22Rv1 (cell line): ENCODE data around the gene PTPRR.
A peak's percentile ranks its signal among the peaks of the same experiment; 100 is the strongest.

ENCODE experiments used
- H3K27ac ChIP-seq: fragments of 450-650 bp; 2 replicates; pipeline ENCODE4 v1.5.1; 2017
- ZFX ChIP-seq: fragments of 450-650 bp; IDR thresholded peaks from 2 replicates; pipeline ENCODE4 v1.6.1; 2017; ENCODE audit warnings: antibody characterized with exemption, borderline replicate concordance
- TF ChIP-seq, protein P1 (sequence below): fragments of 450-650 bp; IDR thresholded peaks from 2 replicates; pipeline ENCODE4 v1.5.1; 2017; ENCODE audit warnings: mild to moderate bottlenecking

PTPRR gene

GRCh38 chr12:70638639-70639360 lies 281.7 kb downstream of the PTPRR start:
- TF ChIP-seq, protein P1, sequence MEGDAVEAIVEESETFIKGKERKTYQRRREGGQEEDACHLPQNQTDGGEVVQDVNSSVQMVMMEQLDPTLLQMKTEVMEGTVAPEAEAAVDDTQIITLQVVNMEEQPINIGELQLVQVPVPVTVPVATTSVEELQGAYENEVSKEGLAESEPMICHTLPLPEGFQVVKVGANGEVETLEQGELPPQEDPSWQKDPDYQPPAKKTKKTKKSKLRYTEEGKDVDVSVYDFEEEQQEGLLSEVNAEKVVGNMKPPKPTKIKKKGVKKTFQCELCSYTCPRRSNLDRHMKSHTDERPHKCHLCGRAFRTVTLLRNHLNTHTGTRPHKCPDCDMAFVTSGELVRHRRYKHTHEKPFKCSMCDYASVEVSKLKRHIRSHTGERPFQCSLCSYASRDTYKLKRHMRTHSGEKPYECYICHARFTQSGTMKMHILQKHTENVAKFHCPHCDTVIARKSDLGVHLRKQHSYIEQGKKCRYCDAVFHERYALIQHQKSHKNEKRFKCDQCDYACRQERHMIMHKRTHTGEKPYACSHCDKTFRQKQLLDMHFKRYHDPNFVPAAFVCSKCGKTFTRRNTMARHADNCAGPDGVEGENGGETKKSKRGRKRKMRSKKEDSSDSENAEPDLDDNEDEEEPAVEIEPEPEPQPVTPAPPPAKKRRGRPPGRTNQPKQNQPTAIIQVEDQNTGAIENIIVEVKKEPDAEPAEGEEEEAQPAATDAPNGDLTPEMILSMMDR: no peak
- no peak for TF ChIP-seq ZFX
- H3K27ac ChIP-seq: peak overlapping the region; percentile 93

GRCh38 chr12:70637303-70638085 lies 283.0 kb downstream of the PTPRR start, which contains the start of gene PTPRB:
PTPRB (minus strand) TSS chr12:70637429; CDS start chr12:70637395, 34 bp downstream.
- H3K27ac ChIP-seq: peak within 1 kb of the TSS; percentile 93
- TF ChIP-seq ZFX: no peak
- TF ChIP-seq, protein P1: no peak

- TF ChIP-seq, protein P1: no peak
- no peak for TF ChIP-seq ZFX
- no peak overlapping the region for H3K27ac ChIP-seq
These were observed 284.8 kb downstream of the PTPRR start for GRCh38 chr12:70635755-70636154.

DNA sequence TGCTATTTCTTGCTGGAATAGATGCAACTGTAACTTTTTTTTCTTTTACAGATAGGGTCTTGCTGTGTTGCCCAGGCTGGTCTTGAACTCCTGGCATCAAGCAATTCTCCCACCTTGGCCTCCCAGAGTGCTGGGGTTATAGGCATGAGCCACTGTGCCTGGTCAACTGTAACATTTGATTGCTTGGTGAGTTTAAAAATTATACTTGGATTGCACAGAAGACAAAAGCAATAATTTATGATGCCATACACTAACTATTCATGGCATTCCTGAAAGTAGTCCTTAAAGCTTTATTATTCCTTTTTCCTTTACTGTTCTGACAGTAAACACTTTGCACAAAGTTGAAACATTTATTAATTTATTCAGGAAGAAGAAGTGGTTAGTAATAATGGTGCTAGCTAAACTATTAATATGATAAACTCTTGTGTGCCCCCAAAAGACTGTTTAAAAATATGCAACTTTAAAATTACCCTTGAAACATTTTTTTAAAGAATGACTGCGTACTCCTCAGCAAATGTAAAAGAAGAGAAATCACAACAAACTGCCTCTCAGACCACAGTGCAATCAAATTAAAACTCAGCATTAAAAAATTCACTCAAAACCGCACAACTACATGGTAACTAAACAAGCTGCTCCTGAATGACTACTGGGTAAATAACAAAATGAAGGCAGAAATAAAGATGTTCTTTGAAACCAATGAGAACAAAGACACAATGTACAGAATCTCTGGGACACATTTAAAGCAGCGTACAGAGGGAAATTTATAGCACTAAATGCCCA lies 291.6 kb downstream of the PTPRR start:
- H3K27ac ChIP-seq: no peak overlapping the region
- TF ChIP-seq, protein P1: no peak
- no peak for TF ChIP-seq ZFX

DNA sequence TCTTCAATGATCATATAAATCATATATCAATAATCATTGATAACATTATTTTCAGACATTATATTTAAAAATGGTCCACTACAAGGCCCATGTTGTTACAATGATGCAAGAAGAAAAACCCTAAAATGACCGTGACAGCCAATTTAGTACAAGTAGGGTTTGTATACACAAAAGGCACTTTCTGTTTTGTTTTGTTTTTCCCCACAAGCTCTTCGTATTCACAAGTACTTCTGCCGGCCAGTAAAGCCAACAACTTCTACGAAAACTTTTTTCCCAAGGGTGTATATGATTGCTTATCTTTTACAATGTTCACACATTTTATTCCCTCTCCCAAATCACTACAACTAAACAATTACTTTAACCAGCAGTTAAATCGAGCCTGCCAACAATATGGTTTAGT lies 292.9 kb downstream of the PTPRR start:
- TF ChIP-seq, protein P1: no peak
- no peak for TF ChIP-seq ZFX
- no peak overlapping the region for H3K27ac ChIP-seq

GRCh38 chr12:70626180-70626579 lies 294.4 kb downstream of the PTPRR start:
- H3K27ac ChIP-seq: no peak overlapping the region

DNA sequence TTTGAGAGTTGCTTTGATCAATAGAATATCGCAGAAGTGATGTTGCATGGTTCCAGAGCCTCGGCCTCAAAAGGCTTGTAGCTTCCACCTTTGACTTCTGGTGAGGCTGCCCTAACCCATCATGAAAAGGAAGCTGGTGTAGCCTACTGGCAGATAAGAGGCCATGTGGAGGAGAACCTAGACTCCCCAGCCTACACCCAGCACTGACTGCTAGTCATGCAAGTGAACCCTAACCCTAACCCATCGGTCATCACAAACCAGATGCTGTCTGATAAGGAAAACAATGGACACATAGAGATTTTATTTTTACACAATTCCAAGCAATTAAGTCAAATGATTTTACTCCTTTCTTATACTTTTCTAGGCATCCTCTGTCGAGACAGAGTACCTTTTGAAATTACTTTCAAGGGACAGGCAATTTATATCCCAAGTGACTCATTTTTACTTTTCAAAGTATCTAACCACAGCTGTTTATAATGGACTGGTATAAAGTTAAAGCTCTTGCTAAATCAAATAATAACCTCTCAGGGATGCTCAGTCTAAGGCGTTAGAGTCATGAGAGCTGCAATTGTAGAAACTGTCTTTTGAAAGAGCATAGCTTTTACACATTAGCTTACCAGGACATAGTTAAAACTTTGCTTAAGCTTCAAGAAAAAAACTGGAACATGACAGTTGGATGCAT lies 300.9 kb downstream of the PTPRR start:
- no peak overlapping the region for H3K27ac ChIP-seq
- TF ChIP-seq, protein P1: no peak
- no peak for TF ChIP-seq ZFX

More at GRCh38 chr12:70626180-70626579, 294.4 kb downstream of the PTPRR start:
- TF ChIP-seq ZFX: no peak
